Aorta (tissue), 5 donors: ENCODE results near the gene GLMP. TPM values are rescaled to one million over a fixed set of nuclear protein-coding genes. Genes with fewer than 3 reads are reported as not detected.

ENCODE experiments used
- ATAC-seq: fragments of 200-7000 bp; cut with Tn5 transposase; one replicate; pipeline ENCODE4 v1.9.1; 2022; ENCODE audit warnings: moderate library complexity; ENCODE audit not compliant: low FRiP score
- DNase-seq, 2 donors: peaks; one replicate each; pipeline ENCODE4 v3.0.0-alpha.2; 2020
- H3K27ac ChIP-seq, 2 donors: one replicate each; pipeline ENCODE4 v1.5.1; 2013; ENCODE audit warnings: low read length in 2 of 2, mild to moderate bottlenecking in 2 of 2, moderate library complexity in 2 of 2, control low read depth in 1 of 2, inconsistent platforms in 1 of 2, low read depth in 1 of 2
- H3K27me3 ChIP-seq, 2 donors: one replicate each; pipeline ENCODE4 v1.6.1; 2013; ENCODE audit warnings: control low read depth in 1 of 2, low read length in 1 of 2, mild to moderate bottlenecking in 1 of 2, moderate library complexity in 1 of 2; ENCODE audit not compliant: insufficient read depth in 2 of 2, control insufficient read depth in 1 of 2
- H3K36me3 ChIP-seq, 2 donors: one replicate each; pipeline ENCODE4 v1.6.1; 2013; ENCODE audit warnings: control low read depth in 1 of 2, low read length in 1 of 2, mild to moderate bottlenecking in 1 of 2; ENCODE audit not compliant: insufficient read depth in 2 of 2, control insufficient read depth in 1 of 2
- H3K4me1 ChIP-seq, 2 donors: one replicate each; pipeline ENCODE4 v1.6.1; 2013; ENCODE audit warnings: low read length in 2 of 2, control low read depth in 1 of 2, mild to moderate bottlenecking in 1 of 2, moderate library complexity in 1 of 2; ENCODE audit not compliant: insufficient read depth in 2 of 2, control insufficient read depth in 1 of 2
- H3K4me3 ChIP-seq, 2 donors: one replicate each; pipeline ENCODE4 v1.5.1; 2013; ENCODE audit warnings: low read length in 2 of 2, control low read depth in 1 of 2, mild to moderate bottlenecking in 1 of 2
- H3K9me3 ChIP-seq: one replicate; pipeline ENCODE4 v1.6.1; 2013; ENCODE audit warnings: mild to moderate bottlenecking, low read length; ENCODE audit not compliant: control insufficient read depth
- WGBS, 2 donors: extraction: QIAGEN DNeasy Blood & Tissue Kit; methylation state at CpG; one replicate each; pipeline ENCODE4 v1.1.7; 2013; 5-methylcytosine and 5-hydroxymethylcytosine counted together
- intact Hi-C, 2 donors: fragments of 100-400 bp; cut with DNase I; formaldehyde crosslinking; loops; one replicate each; pipeline versions ENCODE4 v1.14.2 to v1.15.0; 2022
- polyA plus RNA-seq, 2 donors: library from polyadenylated mRNA; stranded (reverse); fragments of 200-250 nt; gene quantifications; one replicate each; pipeline ENCODE4 v1.2.3, GENCODE V29; 2013
- total RNA-seq, 2 donors: library from RNA; stranded (reverse); fragmentation: NEBNext Ultra II Directional; extraction: Animal tissue kit (Norgen Biotek cat#: 25700); gene quantifications; one replicate each; pipeline ENCODE4 v1.2.1, GENCODE V29; 2021
- donor health status: healthy with polysubstance abuse.
- donor health status: Bipolar disorder and iron deficiency.
- donor health status: DM: no; HTN: no; CAD: no.
- donor health status: DM: no; HTN: no; CAD: no.
- donor health status: DM: yes; HTN: yes; CAD: no.

GLMP gene
- total and polyA plus RNA-seq, 4 donors = 36.4 to 57.1 (median 46.5) TPM

DNA sequence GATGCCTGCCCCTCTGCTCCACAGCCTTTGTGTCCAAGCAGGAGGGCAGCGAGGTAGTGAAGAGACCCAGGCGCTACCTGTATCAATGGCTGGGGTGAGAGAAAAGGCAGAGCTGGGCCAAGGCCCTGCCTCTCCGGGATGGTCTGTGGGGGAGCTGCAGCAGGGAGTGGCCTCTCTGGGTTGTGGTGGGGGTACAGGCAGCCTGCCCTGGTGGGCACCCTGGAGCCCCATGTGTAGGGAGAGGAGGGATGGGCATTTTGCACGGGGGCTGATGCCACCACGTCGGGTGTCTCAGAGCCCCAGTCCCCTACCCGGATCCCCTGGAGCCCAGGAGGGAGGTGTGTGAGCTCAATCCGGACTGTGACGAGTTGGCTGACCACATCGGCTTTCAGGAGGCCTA is 52.7 kb downstream of the GLMP start:
- intact Hi-C loops = no loop called here
- 68 to 72% methylated on average over 10 of the region's 10 CpGs for WGBS, 2 donors
- H3K36me3 ChIP-seq = peaks cover 0 to 5% of the 10 kb centered on the region in 2 donors

More for the DNA sequence above, 52.7 kb downstream of the GLMP start:
- H3K4me3 ChIP-seq = no peak overlapping the region
- no peaks in the 10 kb centered on the region for H3K4me1 ChIP-seq
- H3K9me3 ChIP-seq = no peaks in the 10 kb centered on the region
- H3K27ac ChIP-seq = no peak overlapping the region
- ATAC-seq (no peak), DNase-seq (no peak)
- no peaks in the 10 kb centered on the region for H3K27me3 ChIP-seq

Other genes starting within 250 kb of the GLMP start
- 10 to 100 TPM; 23.8 to 25.7 TPM for gene UBQLN4, start 241.9 kb downstream of the GLMP start, total RNA-seq
- 10 to 100 TPM; 14.5 to 16.0 TPM for gene UBQLN4, start 241.9 kb downstream of the GLMP start, polyA plus RNA-seq
- 10 to 100 TPM; 31.6 to 41.2 TPM for gene LAMTOR2, start 240.9 kb downstream of the GLMP start, total RNA-seq
- gene LAMTOR2, start 240.9 kb downstream of the GLMP start, polyA plus RNA-seq = 100 to 1,000 TPM in 1 of 2 donors, 10 to 100 TPM in 1; 78.3 to 129 TPM
- not detected for gene RAB25, start 234.5 kb downstream of the GLMP start, total RNA-seq
- 10 to 100 TPM in 1 of 2 donors, 1 to 10 TPM in 1; 1.5 to 32.4 TPM for gene RAB25, start 234.5 kb downstream of the GLMP start, polyA plus RNA-seq
- 1 to 10 TPM; 1.2 to 1.6 TPM for gene MEX3A, start 213.2 kb downstream of the GLMP start, total RNA-seq
- gene MEX3A, start 213.2 kb downstream of the GLMP start, polyA plus RNA-seq = under 1 TPM; 0.03 to 0.13 TPM
- 1,000 to 10,000 TPM in 1 of 2 donors, 100 to 1,000 TPM in 1; 497 to 1,067 TPM for gene LMNA, start 181.0 kb downstream of the GLMP start, total RNA-seq
- 100 to 1,000 TPM in 1 of 2 donors, 10 to 100 TPM in 1; 94.3 to 378 TPM for gene LMNA, start 181.0 kb downstream of the GLMP start, polyA plus RNA-seq
- 10 to 100 TPM in 1 of 2 donors, 1 to 10 TPM in 1; 8.9 to 20.0 TPM for gene SEMA4A, start 142.1 kb downstream of the GLMP start, total RNA-seq
- 1 to 10 TPM; 3.0 to 4.7 TPM for gene SEMA4A, start 142.1 kb downstream of the GLMP start, polyA plus RNA-seq
- gene SLC25A44, start 101.6 kb downstream of the GLMP start, total RNA-seq = 10 to 100 TPM; 15.7 to 18.6 TPM
- gene SLC25A44, start 101.6 kb downstream of the GLMP start, polyA plus RNA-seq = 10 to 100 TPM in 1 of 2 donors, 1 to 10 TPM in 1; 8.6 to 10.2 TPM
- 10 to 100 TPM; 31.4 to 38.5 TPM for gene PMF1, start 82.7 kb downstream of the GLMP start, total RNA-seq
- 10 to 100 TPM; 29.6 to 65.0 TPM for gene PMF1, start 82.7 kb downstream of the GLMP start, polyA plus RNA-seq
- gene BGLAP, start 53.5 kb downstream of the GLMP start, total RNA-seq = 1 to 10 TPM in 1 of 2 donors, not detected in 1; 2.9 TPM
- gene BGLAP, start 53.5 kb downstream of the GLMP start, polyA plus RNA-seq = 1 to 10 TPM in 1 of 2 donors, not detected in 1; 1.9 TPM
- gene PAQR6, start 47.6 kb downstream of the GLMP start, total RNA-seq = 1 to 10 TPM in 1 of 2 donors, under 1 TPM in 1; 0.81 to 2.8 TPM
- 1 to 10 TPM in 1 of 2 donors, not detected in 1; 2.3 TPM for gene PAQR6, start 47.6 kb downstream of the GLMP start, polyA plus RNA-seq
- 10 to 100 TPM; 47.2 to 58.6 TPM for gene SMG5, start 12.9 kb downstream of the GLMP start, total RNA-seq
- 10 to 100 TPM; 21.9 to 34.7 TPM for gene SMG5, start 12.9 kb downstream of the GLMP start, polyA plus RNA-seq
- gene TMEM79, start 11.4 kb downstream of the GLMP start, total RNA-seq = 1 to 10 TPM; 1.2 to 2.6 TPM
- 1 to 10 TPM; 1.4 to 2.1 TPM for gene TMEM79, start 11.4 kb downstream of the GLMP start, polyA plus RNA-seq
- not detected for gene VHLL, start 3.6 kb upstream of the GLMP start, total RNA-seq
- not detected for gene VHLL, start 3.6 kb upstream of the GLMP start, polyA plus RNA-seq
- 100 to 1,000 TPM; 102 to 112 TPM for gene CCT3, start 42.6 kb upstream of the GLMP start, total RNA-seq
- 10 to 100 TPM; 76.0 to 87.0 TPM for gene CCT3, start 42.6 kb upstream of the GLMP start, polyA plus RNA-seq
- gene TSACC, start 42.8 kb upstream of the GLMP start, total RNA-seq = not detected
- gene TSACC, start 42.8 kb upstream of the GLMP start, polyA plus RNA-seq = not detected
- gene RHBG, start 73.5 kb upstream of the GLMP start, total RNA-seq = not detected
- gene RHBG, start 73.5 kb upstream of the GLMP start, polyA plus RNA-seq = not detected
- 10 to 100 TPM; 82.1 to 95.8 TPM for gene MEF2D, start 205.1 kb upstream of the GLMP start, total RNA-seq
- 10 to 100 TPM in 1 of 2 donors, 1 to 10 TPM in 1; 8.1 to 27.4 TPM for gene MEF2D, start 205.1 kb upstream of the GLMP start, polyA plus RNA-seq